ENCODE data around the gene BUD23. TPM values are rescaled to one million over a fixed set of nuclear protein-coding genes. Genes with fewer than 3 reads are reported as not detected.
"Not testable (repeated sequence)": the region's sequence is repeated elsewhere in the genome, so short reads cannot be mapped to it uniquely, and the experiment has no call there.

The BUD23 gene
- total RNA-seq, 4 donors from 2014 or later: 83.9 to 128 (median 114) TPM

DNA sequence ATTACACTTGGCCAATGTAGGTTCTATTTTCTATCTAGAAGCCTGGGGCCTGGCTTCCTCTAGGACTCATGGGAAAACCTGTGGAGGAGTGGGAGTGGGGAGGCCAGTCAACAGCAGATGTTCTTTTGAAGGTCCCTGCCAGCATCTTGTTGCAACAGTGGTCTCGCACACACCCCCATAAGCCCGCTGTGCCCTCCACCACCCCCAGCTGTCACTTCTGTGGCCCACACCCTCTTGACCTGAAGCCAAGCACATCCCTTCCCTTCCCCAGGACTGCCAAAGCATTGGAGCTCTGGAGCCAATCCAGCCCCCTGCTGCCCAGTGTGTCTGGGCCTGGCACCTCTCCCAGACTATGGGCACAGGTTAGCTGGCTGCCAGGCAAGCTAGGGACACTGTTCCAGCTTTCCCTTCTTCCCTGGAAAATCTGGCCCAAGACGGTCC is 38.0 kb downstream of the BUD23 start:
- H3K27ac ChIP-seq: peak overlapping the region; percentile 48 to 77 (median 68)
- in situ Hi-C loops (cut with MboI; ENCODE audit: low sequenced_read_pairs in 4 of 4): loop anchor here in 1 of 4 donors (5.0 kb wide), 1 partner anchor 114 kb away; no protein-coding TSS in a partner anchor
- intact Hi-C loops (cut with DNase I; ENCODE audit: low total_unique reads): loop anchor here (1.0 kb wide), 1 partner anchor 164 kb away; the partner anchor contains the start of gene BCL7B
- peak; percentile 67 to 75 for ATAC-seq
- H3K4me3 ChIP-seq: no peak overlapping the region
- H3K27me3 ChIP-seq: no peaks in the 10 kb centered on the region
- peak; percentile 64 to 91 for DNase-seq
- H3K36me3 ChIP-seq: no peaks in the 10 kb centered on the region
- H3K4me1 ChIP-seq: peaks cover 10 to 28% of the 10 kb centered on the region in 2 donors
- TF ChIP-seq, protein P1, sequence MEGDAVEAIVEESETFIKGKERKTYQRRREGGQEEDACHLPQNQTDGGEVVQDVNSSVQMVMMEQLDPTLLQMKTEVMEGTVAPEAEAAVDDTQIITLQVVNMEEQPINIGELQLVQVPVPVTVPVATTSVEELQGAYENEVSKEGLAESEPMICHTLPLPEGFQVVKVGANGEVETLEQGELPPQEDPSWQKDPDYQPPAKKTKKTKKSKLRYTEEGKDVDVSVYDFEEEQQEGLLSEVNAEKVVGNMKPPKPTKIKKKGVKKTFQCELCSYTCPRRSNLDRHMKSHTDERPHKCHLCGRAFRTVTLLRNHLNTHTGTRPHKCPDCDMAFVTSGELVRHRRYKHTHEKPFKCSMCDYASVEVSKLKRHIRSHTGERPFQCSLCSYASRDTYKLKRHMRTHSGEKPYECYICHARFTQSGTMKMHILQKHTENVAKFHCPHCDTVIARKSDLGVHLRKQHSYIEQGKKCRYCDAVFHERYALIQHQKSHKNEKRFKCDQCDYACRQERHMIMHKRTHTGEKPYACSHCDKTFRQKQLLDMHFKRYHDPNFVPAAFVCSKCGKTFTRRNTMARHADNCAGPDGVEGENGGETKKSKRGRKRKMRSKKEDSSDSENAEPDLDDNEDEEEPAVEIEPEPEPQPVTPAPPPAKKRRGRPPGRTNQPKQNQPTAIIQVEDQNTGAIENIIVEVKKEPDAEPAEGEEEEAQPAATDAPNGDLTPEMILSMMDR (IDR thresholded peaks at IDR 0.05 in 4 of 5, conservative IDR thresholded peaks at IDR 0.05 in 1 of 5): no peak
- no peak for TF ChIP-seq POLR2A (IDR thresholded peaks at IDR 0.05)
- H3K9me3 ChIP-seq: no peaks in the 10 kb centered on the region

DNA sequence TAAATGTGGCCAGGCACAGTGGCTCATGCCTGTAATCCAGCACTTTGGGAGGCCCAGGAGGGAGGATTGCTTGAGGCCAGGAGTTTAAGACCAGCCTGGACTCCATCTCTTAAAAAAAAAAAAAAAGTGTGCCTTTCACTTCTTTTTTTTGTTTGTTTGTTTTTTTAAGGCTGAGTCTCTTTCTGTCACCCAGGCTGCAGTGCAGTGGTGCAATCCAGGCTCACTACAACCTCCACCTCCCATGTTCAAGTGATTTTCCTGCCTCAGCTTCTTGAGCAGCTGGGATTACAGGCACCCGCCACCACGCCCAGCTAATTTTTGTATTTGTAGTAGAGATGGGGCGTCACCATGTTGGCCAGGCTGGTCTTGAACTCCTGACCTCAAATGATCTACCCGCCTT is 38.8 kb downstream of the BUD23 start:
- in situ Hi-C loops (cut with MboI; ENCODE audit: low sequenced_read_pairs in 4 of 4): loop anchor here in 1 of 4 donors (5.0 kb wide), 1 partner anchor 115 kb away; no protein-coding TSS in a partner anchor
- H3K4me3 ChIP-seq; DNase-seq; H3K27me3 ChIP-seq; ATAC-seq; H3K36me3 ChIP-seq; H3K27ac ChIP-seq; H3K9me3 ChIP-seq; intact Hi-C loops (cut with DNase I; ENCODE audit: low total_unique reads): not testable (repeated sequence)
- H3K4me1 ChIP-seq: peaks cover 10 to 28% of the 10 kb centered on the region in 2 donors

DNA sequence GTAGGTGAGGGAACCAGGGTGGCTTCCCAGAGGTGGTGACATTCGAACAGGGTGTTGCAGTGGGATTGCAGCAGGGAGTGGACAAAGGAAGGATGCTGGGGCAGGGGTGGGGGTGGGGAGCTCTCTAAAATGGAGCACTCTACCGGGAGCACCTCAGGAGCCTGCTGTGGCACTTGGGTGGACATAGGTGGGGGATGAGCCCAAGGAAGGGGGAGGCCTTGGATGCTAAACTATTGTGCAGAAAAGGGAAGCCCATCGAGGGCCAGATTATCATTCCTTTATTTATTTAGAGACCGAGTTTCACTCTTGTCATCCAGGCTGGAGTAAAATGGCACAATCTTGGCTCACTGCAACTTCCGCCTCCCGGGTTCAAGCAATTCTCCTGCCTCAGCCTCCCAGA is 39.4 kb downstream of the BUD23 start:
- ATAC-seq (no peak), DNase-seq (no peak)
- intact Hi-C loops (cut with DNase I; ENCODE audit: low total_unique reads): no loop called here
- peaks cover 0 to 3% (median 0%) of the 10 kb centered on the region in 3 donors for H3K27me3 ChIP-seq
- no peak overlapping the region for H3K27ac ChIP-seq
- in situ Hi-C loops (cut with MboI; ENCODE audit: low sequenced_read_pairs in 4 of 4): loop anchor here in 1 of 4 donors (5.0 kb wide), 1 partner anchor 115 kb away; no protein-coding TSS in a partner anchor
- peaks cover 10 to 27% of the 10 kb centered on the region in 2 donors for H3K4me1 ChIP-seq
- no peak overlapping the region for H3K4me3 ChIP-seq
- no peak for TF ChIP-seq POLR2A (IDR thresholded peaks at IDR 0.05)
- H3K36me3 ChIP-seq: no peaks in the 10 kb centered on the region
- no peaks in the 10 kb centered on the region for H3K9me3 ChIP-seq

DNA sequence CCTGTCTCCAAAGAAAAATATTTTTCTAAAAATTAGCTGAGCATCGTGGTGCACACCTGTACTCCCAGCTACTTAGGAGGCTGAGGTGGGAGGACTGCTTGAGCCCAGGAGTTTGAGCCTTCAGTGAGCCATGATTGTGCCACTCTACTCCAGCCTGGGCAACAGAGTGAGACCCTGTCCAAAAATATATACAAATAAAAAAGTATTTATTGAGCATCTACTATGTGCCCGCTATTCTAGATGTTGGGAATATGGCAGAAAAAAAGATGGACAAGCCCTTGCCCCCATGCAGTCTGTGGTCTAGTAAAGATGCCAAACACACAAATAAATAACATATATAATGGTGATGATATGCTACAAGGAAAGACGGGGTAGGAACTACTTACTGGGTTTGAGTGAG is 40.4 kb downstream of the BUD23 start:
- Histone ChIP-seq H3K4me3 (no peak overlapping the region), H3K36me3 (no peaks in the 10 kb centered on the region), H3K27me3 (peaks cover 0 to 4% (median 0%) of the 10 kb centered on the region in 3 donors), H3K4me1 (peaks cover 4 to 17% of the 10 kb centered on the region in 2 donors), H3K27ac (no peak overlapping the region), H3K9me3 (no peaks in the 10 kb centered on the region)
- intact Hi-C loops (cut with DNase I; ENCODE audit: low total_unique reads) (no loop called here), in situ Hi-C loops (cut with MboI; ENCODE audit: low sequenced_read_pairs in 4 of 4) (loop anchor here in 1 of 4 donors (5.0 kb wide), 1 partner anchor 117 kb away; no protein-coding TSS in a partner anchor)
- ATAC-seq: no peak
- no peak for TF ChIP-seq POLR2A (IDR thresholded peaks at IDR 0.05)
- TF ChIP-seq, protein P1 (IDR thresholded peaks at IDR 0.05 in 4 of 5, conservative IDR thresholded peaks at IDR 0.05 in 1 of 5): no peak
- no peak for DNase-seq

DNA sequence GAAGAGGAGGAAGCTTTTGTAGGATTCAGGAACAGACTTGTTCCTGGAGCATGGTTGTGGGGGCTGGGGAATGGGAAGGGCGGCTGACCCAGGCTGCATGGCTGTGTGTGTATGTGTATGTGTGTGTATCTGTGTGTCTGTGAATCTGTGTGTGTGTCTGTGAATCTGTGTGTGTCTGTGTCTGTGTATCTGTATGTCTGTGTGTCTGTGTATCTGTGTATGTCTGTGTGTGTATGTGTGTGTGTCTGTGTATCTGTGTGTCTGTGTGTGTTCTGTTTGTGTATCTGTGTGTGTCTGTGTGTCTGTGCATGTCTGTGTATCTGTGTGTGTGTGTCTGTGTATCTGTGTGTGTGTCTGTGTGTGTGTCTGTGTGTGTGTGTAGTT is 42.7 kb downstream of the BUD23 start:
- in situ Hi-C loops (cut with MboI; ENCODE audit: low sequenced_read_pairs in 4 of 4): loop anchor here in 2 of 4 donors (5.0 kb wide), 1 partner anchor 119 kb away; no protein-coding TSS in a partner anchor
- ATAC-seq (no peak), DNase-seq (no peak)
- H3K36me3 ChIP-seq: no peaks in the 10 kb centered on the region
- no peak overlapping the region for H3K27ac ChIP-seq
- intact Hi-C loops (cut with DNase I; ENCODE audit: low total_unique reads): no loop called here
- peaks cover 3 to 4% of the 10 kb centered on the region in 2 donors for H3K4me1 ChIP-seq
- no peak overlapping the region for H3K4me3 ChIP-seq
- peaks cover 0 to 4% (median 0%) of the 10 kb centered on the region in 3 donors for H3K27me3 ChIP-seq
- no peaks in the 10 kb centered on the region for H3K9me3 ChIP-seq
- TF ChIP-seq, protein P1 (IDR thresholded peaks at IDR 0.05 in 4 of 5, conservative IDR thresholded peaks at IDR 0.05 in 1 of 5): peak in 2 of 5 experiments; percentile 3 to 9
- no peak for TF ChIP-seq POLR2A (IDR thresholded peaks at IDR 0.05)
